ENCODE measurements around the gene KCNJ3. TPM values are rescaled to one million over a fixed set of nuclear protein-coding genes. Genes with fewer than 3 reads are reported as not detected.

KCNJ3 gene
- total RNA-seq, 4 donors from 2014 or later = 0.26 TPM; not detected in 3

GRCh38 chr2:154832711-154833110, 134.2 kb downstream of the KCNJ3 start:
- no peaks in the 10 kb centered on the region for H3K27me3 ChIP-seq
- H3K4me3 ChIP-seq = no peak overlapping the region
- DNase-seq (ENCODE audit: low spot score in 2 of 2) = no peak
- no peaks in the 10 kb centered on the region for H3K4me1 ChIP-seq
- H3K36me3 ChIP-seq = no peaks in the 10 kb centered on the region
- no peak for TF ChIP-seq EP300 (IDR thresholded peaks at IDR 0.05)
- TF ChIP-seq, protein P1, sequence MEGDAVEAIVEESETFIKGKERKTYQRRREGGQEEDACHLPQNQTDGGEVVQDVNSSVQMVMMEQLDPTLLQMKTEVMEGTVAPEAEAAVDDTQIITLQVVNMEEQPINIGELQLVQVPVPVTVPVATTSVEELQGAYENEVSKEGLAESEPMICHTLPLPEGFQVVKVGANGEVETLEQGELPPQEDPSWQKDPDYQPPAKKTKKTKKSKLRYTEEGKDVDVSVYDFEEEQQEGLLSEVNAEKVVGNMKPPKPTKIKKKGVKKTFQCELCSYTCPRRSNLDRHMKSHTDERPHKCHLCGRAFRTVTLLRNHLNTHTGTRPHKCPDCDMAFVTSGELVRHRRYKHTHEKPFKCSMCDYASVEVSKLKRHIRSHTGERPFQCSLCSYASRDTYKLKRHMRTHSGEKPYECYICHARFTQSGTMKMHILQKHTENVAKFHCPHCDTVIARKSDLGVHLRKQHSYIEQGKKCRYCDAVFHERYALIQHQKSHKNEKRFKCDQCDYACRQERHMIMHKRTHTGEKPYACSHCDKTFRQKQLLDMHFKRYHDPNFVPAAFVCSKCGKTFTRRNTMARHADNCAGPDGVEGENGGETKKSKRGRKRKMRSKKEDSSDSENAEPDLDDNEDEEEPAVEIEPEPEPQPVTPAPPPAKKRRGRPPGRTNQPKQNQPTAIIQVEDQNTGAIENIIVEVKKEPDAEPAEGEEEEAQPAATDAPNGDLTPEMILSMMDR (IDR thresholded peaks at IDR 0.05) = no peak
- no peak for TF ChIP-seq POLR2A (IDR thresholded peaks at IDR 0.05)
- no peak for TF ChIP-seq POLR2AphosphoS5 (IDR thresholded peaks at IDR 0.05)
- no peaks in the 10 kb centered on the region for H3K9me3 ChIP-seq
- WGBS = 80% methylated on average over 2 of the region's 2 CpGs
- no peak overlapping the region for H3K27ac ChIP-seq

DNA sequence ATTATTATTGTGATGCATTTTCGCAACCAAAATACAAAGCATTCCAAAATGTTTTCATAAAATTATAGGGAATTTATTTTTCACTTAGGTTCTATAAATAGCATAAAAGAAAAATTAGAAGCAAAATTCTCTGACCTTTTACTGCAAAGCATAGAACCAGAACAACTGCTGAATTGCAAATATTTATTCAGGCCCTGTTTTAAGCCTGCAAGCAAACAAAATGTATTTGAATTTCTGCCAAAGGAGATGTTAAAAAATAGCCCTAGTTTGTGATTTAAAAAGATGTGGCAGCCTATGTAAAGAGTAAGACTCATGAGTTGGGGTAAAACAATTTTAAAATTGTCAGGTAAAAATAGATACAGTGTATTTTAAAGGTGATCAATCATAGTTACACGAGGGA, 138.1 kb downstream of the KCNJ3 start:
- no peak overlapping the region for H3K4me3 ChIP-seq
- H3K9me3 ChIP-seq = no peaks in the 10 kb centered on the region
- H3K27me3 ChIP-seq = no peaks in the 10 kb centered on the region
- no peak for TF ChIP-seq EP300 (IDR thresholded peaks at IDR 0.05)
- TF ChIP-seq POLR2A (IDR thresholded peaks at IDR 0.05) = no peak
- no peak for TF ChIP-seq POLR2AphosphoS5 (IDR thresholded peaks at IDR 0.05)
- TF ChIP-seq, protein P1 (IDR thresholded peaks at IDR 0.05) = no peak
- no peaks in the 10 kb centered on the region for H3K4me1 ChIP-seq
- DNase-seq (ENCODE audit: low spot score in 2 of 2) = no peak
- 72% methylated on average over 2 of the region's 2 CpGs for WGBS
- no peaks in the 10 kb centered on the region for H3K36me3 ChIP-seq
- no peak overlapping the region for H3K27ac ChIP-seq

- H3K4me3 ChIP-seq = no peak overlapping the region
- H3K4me1 ChIP-seq = no peaks in the 10 kb centered on the region
- 74% methylated on average over 2 of the region's 2 CpGs for WGBS
- DNase-seq (ENCODE audit: low spot score in 2 of 2) = no peak
- no peaks in the 10 kb centered on the region for H3K9me3 ChIP-seq
- TF ChIP-seq, protein P1 (IDR thresholded peaks at IDR 0.05) = no peak
- TF ChIP-seq POLR2A (IDR thresholded peaks at IDR 0.05) (no peak), EP300 (IDR thresholded peaks at IDR 0.05) (no peak)
- no peak overlapping the region for H3K27ac ChIP-seq
- no peaks in the 10 kb centered on the region for H3K36me3 ChIP-seq
- H3K27me3 ChIP-seq = no peaks in the 10 kb centered on the region
Observed at GRCh38 chr2:154837035-154837434, 138.5 kb downstream of the KCNJ3 start.

DNA sequence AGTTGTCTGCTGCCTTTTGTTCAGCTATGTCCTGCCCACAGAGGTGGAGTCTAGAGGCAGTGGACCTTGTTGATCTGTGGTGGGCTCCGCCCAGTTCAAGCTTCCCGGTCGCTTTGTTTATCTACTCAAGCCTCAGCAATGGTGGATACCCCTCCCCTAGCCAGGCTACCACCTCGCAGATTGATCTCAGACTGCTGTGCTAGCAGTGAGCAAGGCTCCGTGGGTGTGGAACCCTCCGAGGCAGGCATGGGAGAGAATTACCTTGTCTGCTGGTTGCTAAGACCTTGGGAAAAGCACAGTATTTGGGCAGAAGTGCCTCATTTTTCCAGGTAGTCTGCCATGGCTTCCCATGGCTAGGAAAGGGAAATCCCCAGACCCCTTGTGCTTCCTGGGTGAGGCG, 146.0 kb downstream of the KCNJ3 start:
- Histone ChIP-seq H3K4me1 (no peaks in the 10 kb centered on the region), H3K27me3 (no peaks in the 10 kb centered on the region), H3K9me3 (no peaks in the 10 kb centered on the region), H3K27ac (no peak overlapping the region), H3K4me3 (no peak overlapping the region), H3K36me3 (no peaks in the 10 kb centered on the region)
- 100% methylated on average over 1 of the region's 7 CpGs for WGBS
- DNase-seq (ENCODE audit: low spot score in 2 of 2) = no peak
- TF ChIP-seq EP300 (IDR thresholded peaks at IDR 0.05) = no peak
- TF ChIP-seq POLR2A (IDR thresholded peaks at IDR 0.05) = no peak

DNA sequence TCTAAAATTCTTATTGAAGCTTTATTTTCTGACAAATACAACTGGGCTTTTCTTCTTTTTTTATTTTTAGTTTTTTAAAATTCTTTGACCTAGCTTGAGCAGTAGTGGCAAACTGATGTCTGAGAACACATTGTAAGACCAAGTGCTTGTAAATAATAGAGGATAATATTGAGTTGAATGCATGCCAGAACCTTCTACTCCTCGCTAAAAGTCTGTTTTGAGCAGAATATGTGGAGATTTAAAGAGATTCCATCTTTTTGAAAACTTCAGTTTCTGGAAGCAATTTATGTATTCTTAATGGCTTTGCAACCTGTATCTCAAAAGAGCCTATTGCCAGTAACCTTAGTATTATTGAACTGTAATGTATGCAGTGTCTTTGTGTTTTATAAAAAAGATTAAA, 148.3 kb downstream of the KCNJ3 start:
- TF ChIP-seq POLR2AphosphoS5 (IDR thresholded peaks at IDR 0.05) = no peak
- TF ChIP-seq, protein P1 (IDR thresholded peaks at IDR 0.05) = no peak
- no peak for TF ChIP-seq EP300 (IDR thresholded peaks at IDR 0.05)
- TF ChIP-seq POLR2A (IDR thresholded peaks at IDR 0.05) = no peak

GRCh38 chr2:154849482-154849881, 151.0 kb downstream of the KCNJ3 start:
- no peak overlapping the region for H3K27ac ChIP-seq

More for the DNA sequence above, 148.3 kb downstream of the KCNJ3 start:
- no peaks in the 10 kb centered on the region for H3K9me3 ChIP-seq
- no peaks in the 10 kb centered on the region for H3K4me1 ChIP-seq
- H3K36me3 ChIP-seq = no peaks in the 10 kb centered on the region
- WGBS = 50% methylated on average over 1 of the region's 1 CpG
- H3K4me3 ChIP-seq = no peak overlapping the region
- no peak for DNase-seq (ENCODE audit: low spot score in 2 of 2)
- no peak overlapping the region for H3K27ac ChIP-seq
- no peaks in the 10 kb centered on the region for H3K27me3 ChIP-seq

More at GRCh38 chr2:154849482-154849881, 151.0 kb downstream of the KCNJ3 start:
- H3K4me3 ChIP-seq = no peak overlapping the region
- no peaks in the 10 kb centered on the region for H3K9me3 ChIP-seq
- no peaks in the 10 kb centered on the region for H3K36me3 ChIP-seq
- H3K27me3 ChIP-seq = no peaks in the 10 kb centered on the region
- no peak for DNase-seq (ENCODE audit: low spot score in 2 of 2)
- no peaks in the 10 kb centered on the region for H3K4me1 ChIP-seq
- WGBS = 84% methylated on average over 3 of the region's 3 CpGs
- TF ChIP-seq POLR2A (IDR thresholded peaks at IDR 0.05) (no peak), POLR2AphosphoS5 (IDR thresholded peaks at IDR 0.05) (no peak), EP300 (IDR thresholded peaks at IDR 0.05) (no peak)
- TF ChIP-seq, protein P1 (IDR thresholded peaks at IDR 0.05) = no peak
